GM19193 (cell line): Measurements from ENCODE around the gene IFNE.

ENCODE experiments used
- POLR2A ChIP-seq: IDR thresholded peaks from 4 replicates; pipeline ENCODE4 v1.6.1; 2011; ENCODE audit not compliant: insufficient read depth, insufficient read length; ENCODE audit errors: extremely low read depth

IFNE gene, protein sequence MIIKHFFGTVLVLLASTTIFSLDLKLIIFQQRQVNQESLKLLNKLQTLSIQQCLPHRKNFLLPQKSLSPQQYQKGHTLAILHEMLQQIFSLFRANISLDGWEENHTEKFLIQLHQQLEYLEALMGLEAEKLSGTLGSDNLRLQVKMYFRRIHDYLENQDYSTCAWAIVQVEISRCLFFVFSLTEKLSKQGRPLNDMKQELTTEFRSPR

DNA sequence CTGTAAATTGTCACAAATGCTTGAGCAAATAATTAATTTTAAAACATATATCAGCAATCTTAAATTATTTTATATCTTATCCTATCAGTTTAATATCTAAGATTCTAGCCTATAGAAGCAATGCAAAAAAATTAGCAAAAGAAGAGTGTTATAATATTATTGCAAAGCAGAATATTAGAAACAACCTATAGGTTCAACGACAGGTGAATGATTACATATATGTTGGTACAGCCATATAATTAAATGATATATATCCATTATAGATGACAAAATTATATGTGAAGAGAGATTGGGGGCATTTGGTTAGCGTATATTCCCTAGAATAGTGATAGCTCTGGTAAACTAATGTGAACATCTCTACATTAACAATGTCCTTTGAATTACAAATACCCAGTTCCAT, at the start of gene IFNE:
Gene IFNE, minus strand, starts transcription at position 101 of the 400 bp plus-strand sequence. CDS start 619 bp downstream, outside the sequence.
- TF ChIP-seq POLR2A: no peak

DNA sequence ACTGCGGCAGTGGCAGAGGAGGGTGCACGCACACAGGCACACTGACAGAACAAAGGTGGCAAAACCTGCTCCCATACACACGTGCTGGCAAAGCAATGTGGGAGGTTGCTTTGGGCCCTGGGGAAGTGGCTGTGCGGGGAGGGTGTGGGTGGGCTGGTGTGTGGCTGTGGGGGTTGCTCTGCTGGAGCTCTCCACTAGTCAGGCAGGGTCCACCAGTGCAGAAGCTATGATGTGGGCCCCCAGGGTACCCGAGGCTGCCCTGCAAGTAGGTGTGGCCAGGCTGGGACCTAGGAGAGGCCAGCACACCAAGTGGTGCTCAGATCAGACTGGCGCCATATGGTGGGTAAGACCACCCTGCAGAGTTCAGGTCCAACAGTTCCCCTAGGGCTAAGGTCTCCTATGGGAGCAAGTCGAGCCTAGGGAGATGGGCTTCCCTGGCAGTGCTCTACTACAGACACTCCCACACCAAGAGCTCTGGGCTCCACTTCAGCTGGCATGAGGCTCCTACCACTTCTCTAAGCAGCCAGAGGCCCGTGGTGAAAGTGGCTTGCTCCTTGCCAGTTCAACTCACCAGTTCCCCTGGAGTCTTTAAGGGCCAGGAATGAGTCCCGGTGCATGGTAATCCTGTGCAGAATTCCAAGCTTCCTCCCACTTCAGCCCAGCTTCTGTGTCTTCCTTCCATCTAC, 46.2 kb upstream of the IFNE start:
- no peak for TF ChIP-seq POLR2A

DNA sequence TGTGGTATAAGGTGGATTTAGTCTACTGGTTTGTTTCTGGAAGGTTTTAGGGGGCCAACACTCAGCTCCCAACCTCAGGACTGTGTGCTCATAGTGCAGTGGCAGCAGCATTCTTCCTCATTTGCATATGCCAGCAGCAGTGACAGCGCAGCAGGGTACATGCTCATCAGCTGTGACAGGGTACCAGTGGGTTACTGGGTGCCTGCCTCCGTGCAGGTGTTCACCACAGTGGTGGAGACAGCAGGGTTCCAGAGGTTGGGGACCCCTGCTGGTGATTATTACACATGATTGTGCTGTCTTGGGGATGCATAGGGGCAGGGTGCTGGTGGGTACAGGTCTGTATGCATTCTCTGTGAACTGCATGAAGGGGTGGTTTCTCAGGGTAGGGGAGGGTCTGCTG, 45.5 kb upstream of the IFNE start:
- no peak for TF ChIP-seq POLR2A

DNA sequence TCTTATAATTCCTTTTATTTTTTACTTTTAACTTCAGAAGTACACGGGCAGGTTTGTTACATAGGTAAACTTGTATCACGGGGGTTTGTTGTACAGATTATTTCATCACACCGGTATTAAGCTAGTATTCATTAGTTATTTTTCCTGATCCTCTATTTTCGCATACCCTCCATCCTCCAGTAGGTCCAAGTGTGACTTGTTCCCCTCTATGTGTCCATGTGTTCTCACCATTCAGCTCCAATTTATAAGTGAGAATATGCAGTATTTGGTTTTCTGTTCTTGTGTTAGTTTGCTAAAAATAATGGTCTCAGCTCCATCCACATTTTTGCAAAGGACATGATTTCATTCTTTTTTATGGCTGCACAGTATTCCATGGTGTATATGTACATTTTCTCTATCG, 43.1 kb upstream of the IFNE start:
- no peak for TF ChIP-seq POLR2A

DNA sequence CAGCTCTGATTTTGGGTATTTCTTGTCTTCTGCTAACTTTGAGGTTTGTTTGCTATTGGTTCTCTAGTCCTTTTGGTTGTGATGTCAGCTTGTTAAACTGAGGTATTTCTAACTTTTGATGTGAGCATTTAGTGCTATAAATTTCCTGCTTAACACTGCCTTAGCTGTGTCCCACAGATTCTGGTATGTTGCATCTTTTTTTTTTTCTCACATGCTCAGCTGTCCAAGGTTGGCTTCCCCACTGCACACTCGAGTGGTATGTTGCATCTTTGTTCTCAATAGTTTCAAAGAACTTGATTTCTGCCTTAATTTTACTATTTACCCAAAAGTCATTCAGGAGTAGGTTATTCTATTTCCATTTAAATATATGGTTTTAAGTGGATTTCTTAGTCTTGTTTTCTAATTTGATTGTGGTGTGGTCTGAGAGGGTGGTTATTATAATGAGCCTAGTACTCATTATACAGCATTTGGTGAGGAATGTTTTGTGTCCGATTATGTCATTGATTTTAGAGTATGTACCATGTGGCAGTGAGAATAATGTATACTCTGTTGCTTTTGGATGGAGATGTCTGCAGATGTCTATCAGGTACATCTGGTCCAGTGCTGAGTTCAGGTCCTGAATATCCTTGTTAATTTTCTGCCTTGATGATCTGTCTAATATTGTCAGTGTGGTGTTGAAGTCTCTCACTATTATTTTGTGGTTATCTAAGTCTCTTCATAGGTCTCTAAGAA, 42.2 kb upstream of the IFNE start:
- TF ChIP-seq POLR2A: no peak

DNA sequence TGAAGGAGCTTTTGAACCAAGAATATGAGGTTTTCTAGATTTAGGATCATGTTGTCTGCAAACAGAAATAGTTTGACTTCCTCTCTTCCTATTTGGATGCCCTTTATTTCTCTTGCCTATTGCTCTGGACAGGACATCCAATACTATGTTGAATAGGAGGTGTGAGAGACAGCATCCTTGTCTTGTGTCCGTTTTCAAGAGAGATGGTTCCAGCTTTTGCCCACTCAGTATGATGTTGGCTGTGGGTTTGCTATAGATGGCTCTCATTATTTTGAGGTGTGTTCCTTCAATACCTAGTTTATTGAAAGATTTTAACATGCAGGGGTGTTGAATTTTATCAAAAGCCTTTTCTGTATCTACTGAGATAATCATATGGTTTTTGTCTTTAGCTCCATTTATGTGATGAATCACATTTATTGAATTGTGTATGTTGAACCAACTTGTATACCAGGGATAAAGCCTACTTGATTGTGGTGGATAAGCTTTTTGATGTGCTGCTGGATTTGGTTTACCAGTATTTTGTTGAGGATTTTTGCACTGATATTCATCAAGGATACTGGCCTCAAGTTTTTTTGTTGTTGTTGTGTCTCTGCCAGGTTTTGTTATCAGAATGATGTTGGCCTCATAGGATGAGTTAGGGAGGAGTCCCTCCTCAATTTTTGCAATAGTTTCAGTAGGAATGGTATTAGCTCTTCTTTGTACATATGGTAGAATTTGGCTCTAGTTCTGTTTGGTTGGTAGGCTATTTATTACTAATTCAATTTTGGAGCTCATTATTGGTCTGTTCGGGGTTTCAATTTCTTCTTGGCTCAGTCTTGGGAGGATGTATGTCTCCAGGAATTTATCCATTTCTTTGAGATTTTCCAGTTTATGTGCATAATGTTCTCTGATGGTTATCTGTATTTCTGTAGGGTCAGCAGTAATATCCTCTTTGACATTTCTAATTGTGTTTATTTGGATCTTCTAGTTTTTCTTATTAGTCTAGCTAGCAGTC, 41.2 kb upstream of the IFNE start:
- TF ChIP-seq POLR2A: no peak

DNA sequence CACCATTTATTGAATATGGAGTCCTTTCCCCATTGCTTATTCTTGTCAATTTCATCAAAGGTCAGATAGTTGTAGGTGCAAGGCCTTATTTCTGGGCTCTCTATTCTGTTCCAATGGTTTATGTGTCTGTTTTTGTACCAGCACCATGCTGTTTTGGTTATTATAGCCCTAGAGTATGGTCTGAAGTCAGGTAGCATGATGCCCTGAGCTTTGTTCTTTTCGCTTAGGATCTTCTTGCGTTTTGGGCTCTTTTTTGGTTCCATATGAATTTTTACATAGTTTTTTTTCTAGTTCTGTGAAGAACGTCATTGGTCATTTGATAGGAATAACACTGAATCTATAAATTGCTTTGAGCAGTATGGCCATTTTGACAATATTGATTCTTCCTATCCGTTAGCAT, 40.2 kb upstream of the IFNE start:
- TF ChIP-seq POLR2A: no peak

DNA sequence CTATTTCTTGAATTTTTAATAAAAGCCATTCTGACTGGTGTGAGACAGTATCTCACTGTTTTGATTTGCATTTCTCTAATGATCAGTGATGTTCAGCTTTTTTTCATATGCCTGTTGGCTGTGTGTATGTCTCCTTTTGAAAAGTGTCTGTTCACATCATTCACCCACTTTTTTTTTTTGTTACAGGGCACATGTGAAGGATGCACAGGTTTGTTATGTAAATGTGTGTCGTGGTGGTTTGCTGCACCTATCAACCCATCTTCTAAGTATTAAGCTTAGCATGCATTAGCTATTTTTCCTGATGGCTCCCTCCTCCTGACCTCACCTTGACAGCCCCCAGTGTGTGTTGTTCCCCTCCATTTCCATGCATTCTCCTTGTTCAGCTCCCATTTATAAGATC, 39.3 kb upstream of the IFNE start:
- no peak for TF ChIP-seq POLR2A

DNA sequence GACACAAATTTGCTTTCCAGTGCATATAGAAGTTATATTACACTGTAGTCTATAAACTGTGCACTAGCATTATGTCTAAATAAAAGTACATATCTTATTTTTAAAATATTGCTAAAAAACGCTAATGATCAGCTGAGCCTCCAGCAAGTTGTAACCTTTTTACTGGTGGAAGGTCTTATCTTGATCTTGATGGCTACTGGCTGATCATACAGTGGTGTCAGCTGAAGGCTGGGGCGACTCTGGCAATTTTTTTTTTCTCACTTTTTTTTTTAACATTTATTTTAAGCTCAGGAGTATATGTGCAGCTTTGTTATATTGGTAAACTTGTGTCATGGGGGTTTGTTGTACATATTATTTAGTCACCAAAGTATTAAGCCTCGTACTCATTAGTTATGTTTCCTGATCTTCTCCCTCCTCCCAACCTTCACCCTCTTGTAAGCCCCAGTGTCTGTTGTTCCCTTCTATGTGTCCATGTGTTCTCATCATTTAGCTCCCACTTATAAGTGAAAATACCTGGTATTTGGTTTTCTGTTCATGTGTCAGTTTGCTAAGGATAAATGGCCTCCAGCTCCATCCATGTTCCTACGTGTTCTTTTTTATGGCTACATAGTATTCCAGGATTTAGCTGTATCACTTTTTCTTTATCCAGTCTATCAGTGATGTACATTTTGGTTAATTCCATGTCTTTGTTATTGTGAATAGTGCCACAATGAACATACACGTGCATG, 38.6 kb upstream of the IFNE start:
- TF ChIP-seq POLR2A: no peak

DNA sequence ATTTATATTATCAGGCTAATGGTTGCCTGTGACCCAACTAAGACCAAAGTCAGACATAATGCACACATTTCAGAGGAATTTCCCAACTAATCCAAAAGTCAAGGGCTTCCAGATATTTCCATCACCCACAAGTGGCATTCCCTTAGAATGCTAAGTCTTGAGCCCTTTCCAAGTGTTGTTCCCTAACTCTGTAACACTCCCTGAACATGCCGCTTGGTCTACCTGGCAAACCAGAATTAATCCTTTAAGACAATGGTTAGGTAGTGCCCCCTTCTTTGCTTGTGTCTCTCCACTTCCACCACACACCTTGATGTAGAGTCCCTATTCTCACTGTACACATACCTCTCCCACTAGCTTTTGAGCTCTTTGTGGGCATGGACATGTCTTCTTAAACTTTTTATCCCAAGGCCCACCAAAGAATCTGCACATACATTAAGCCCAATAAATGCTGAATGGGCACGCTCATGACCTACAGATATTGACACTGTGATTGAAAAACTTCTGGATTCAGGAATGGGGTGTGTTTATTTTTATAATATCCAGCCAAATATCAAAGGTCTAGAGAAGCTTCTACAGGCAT, 37.8 kb upstream of the IFNE start:
- TF ChIP-seq POLR2A: no peak

DNA sequence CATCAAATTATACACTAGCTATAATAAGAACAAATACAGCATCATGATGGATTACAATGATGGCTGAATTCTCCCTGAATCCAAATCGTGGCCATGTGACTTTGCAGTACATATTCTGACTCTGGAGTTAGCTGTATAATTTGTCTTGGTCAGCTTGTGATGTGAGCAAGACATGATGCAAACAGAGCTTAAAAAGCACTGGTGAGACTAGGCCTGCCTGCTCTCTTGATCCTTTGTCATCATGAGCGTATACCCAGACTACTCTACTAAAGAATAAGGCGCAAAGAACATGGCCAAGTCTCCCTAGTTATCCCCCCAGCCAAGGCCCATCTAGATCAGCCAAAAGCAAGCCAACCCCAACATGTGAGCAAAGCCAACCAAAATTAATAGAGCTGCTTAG, 34.7 kb upstream of the IFNE start:
- no peak for TF ChIP-seq POLR2A

DNA sequence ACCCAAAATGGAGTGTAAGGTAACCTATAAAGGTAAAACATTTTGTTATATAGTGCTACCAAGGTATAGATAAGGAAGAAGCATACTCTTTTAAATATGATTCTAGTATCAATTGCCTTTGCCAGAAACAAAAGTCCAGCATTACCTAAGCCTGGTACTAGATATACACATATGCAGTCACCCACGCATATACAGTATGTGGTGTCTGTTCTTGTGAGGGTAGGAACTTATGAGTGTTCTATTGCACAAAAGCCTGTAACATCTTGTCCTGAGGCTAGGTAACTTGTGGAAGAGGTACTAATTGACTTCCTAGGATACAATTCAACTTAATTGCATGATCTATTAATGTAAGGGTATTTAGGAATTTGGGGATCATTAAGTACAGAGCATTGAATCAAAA, 31.3 kb upstream of the IFNE start:
- no peak for TF ChIP-seq POLR2A

DNA sequence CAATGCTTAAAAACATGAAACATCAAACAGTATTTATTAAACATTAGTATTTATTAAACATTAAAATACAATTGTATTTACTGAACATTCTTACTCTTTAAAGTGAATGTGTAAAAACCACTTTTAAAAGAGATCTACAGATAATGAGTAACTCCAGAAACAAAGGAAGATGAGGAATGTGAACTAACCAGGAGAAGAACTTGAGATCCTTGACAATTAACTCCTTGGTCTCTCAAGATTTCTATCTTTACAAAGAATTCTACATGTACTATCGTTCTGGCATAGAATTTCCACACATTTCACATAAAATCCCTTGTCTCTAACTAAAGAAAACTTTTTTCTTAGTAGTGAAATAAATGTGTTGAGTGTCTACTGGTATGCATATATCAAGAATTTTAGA, 28.7 kb upstream of the IFNE start:
- no peak for TF ChIP-seq POLR2A

DNA sequence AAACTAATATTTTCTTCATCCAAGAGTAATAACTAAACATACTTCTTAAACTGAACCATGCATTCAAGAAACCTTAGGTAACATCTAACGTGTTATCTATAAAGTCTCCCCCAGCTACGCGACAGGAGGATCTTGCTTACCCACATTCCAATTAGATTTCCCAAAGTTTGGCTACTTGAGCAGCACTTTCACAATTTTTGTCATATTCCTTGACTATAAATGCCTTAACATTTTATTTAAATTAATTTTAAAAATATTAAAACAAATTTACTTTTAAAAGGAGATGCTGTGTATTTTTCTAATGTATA, 25.3 kb upstream of the IFNE start:
- TF ChIP-seq POLR2A: no peak
